HEK293 (cell line): ENCODE results near the gene OR52E2.

ENCODE experiments used
- CTCF ChIA-PET: fragments of 350-600 bp; formaldehyde crosslinking; extraction: SDS; loops from one replicate; lab custom pipeline; 2021; ENCODE audit warnings: antibody characterized with exemption; lab: Yijun Ruan, JAX
- POLR2A ChIA-PET: fragments of 300-600 bp; formaldehyde crosslinking; extraction: SDS; loops from one replicate; lab custom pipeline; 2020; ENCODE audit warnings: antibody characterized with exemption, inconsistent platforms; lab: Yijun Ruan, JAX
- H3K27ac ChIP-seq: fragments of 200-500 bp; sonication (Bioruptor generic); 2 replicates; pipeline ENCODE4 v1.5.1; 2014; ENCODE audit warnings: low read depth, low read length, control low read depth, inconsistent platforms; ENCODE audit errors: extremely low read depth
- H3K36me3 ChIP-seq, 2 experiments: fragments of 200-500 bp in 1 of 2; sonication (Bioruptor generic) in 1 of 2; 1 replicate in 1 of 2; 2 replicates in 1 of 2; pipeline ENCODE4 v1.5.1; 2014 to 2017; ENCODE audit warnings: inconsistent platforms in 2 of 2, low read length in 2 of 2; ENCODE audit not compliant: control insufficient read depth in 2 of 2, insufficient read depth in 1 of 2
- H3K4me1 ChIP-seq: fragments of 200-500 bp; sonication (Bioruptor generic); 2 replicates; pipeline ENCODE4 v1.5.1; 2014; ENCODE audit warnings: mild to moderate bottlenecking, low read length, inconsistent platforms; ENCODE audit not compliant: control insufficient read depth, insufficient read depth
- H3K4me3 ChIP-seq: 2 replicates; pipeline ENCODE4 v1.5.1; 2011; ENCODE audit warnings: low read depth, mild to moderate bottlenecking, control low read depth, low read length, moderate library complexity
- H3K9me3 ChIP-seq: fragments of 200-500 bp; sonication (Bioruptor generic); 2 replicates; pipeline ENCODE4 v1.5.1; 2014; ENCODE audit warnings: low read depth, low read length, inconsistent platforms; ENCODE audit not compliant: control insufficient read depth, insufficient read depth
- GLI4 ChIP-seq: fragments of 450-650 bp; formaldehyde crosslinking; IDR thresholded peaks from 2 replicates; pipeline ENCODE4 v1.5.1; 2016; ENCODE audit warnings: missing biosample characterization, missing genetic modification characterization
- INSM2 ChIP-seq: fragments of 450-650 bp; formaldehyde crosslinking; IDR thresholded peaks from 2 replicates; pipeline ENCODE4 v1.5.1; 2016; ENCODE audit warnings: missing biosample characterization, missing genetic modification characterization
- OVOL3 ChIP-seq: fragments of 450-650 bp; formaldehyde crosslinking; IDR thresholded peaks from 2 replicates; pipeline ENCODE4 v1.5.1; 2016; ENCODE audit warnings: missing biosample characterization, missing genetic modification characterization
- ZBTB11 ChIP-seq: fragments of 450-650 bp; formaldehyde crosslinking; conservative IDR thresholded peaks from 2 replicates; pipeline ENCODE4 v1.5.1; 2016; ENCODE audit warnings: low read depth, missing biosample characterization, missing genetic modification characterization
- ZBTB7A ChIP-seq: fragments of 450-650 bp; formaldehyde crosslinking; IDR thresholded peaks from 2 replicates; pipeline ENCODE4 v1.5.1; 2016; ENCODE audit warnings: low read depth, missing biosample characterization, missing genetic modification characterization
- ZFP41 ChIP-seq: fragments of 450-650 bp; formaldehyde crosslinking; IDR thresholded peaks from 2 replicates; pipeline ENCODE4 v1.5.1; 2016; ENCODE audit warnings: missing biosample characterization, missing genetic modification characterization, borderline replicate concordance
- ZNF148 ChIP-seq: fragments of 450-650 bp; formaldehyde crosslinking; IDR thresholded peaks from 2 replicates; pipeline ENCODE4 v1.5.0; 2017; ENCODE audit warnings: missing biosample characterization, missing genetic modification characterization, borderline replicate concordance
- ZNF157 ChIP-seq: fragments of 450-650 bp; formaldehyde crosslinking; IDR thresholded peaks from 2 replicates; pipeline ENCODE4 v1.5.1; 2016; ENCODE audit warnings: missing biosample characterization, missing genetic modification characterization
- ZNF266 ChIP-seq: fragments of 450-650 bp; formaldehyde crosslinking; IDR thresholded peaks from 2 replicates; pipeline ENCODE4 v1.5.1; 2016; ENCODE audit warnings: missing biosample characterization, missing genetic modification characterization, low read depth
- ZNF274 ChIP-seq, 2 experiments: fragments of 200-500 bp in 1 of 2; fragments of 450-650 bp in 1 of 2; sonication (Bioruptor generic) in 1 of 2; formaldehyde crosslinking in 1 of 2; IDR thresholded peaks; 2 replicates each; pipeline versions ENCODE4 v1.5.1 to v1.6.1; 2014 to 2016; ENCODE audit warnings: borderline replicate concordance in 1 of 2, inconsistent platforms in 1 of 2, low read length in 1 of 2, missing biosample characterization in 1 of 2, missing genetic modification characterization in 1 of 2
- ZNF501 ChIP-seq: fragments of 450-650 bp; formaldehyde crosslinking; IDR thresholded peaks from 2 replicates; pipeline ENCODE4 v1.5.1; 2016; ENCODE audit warnings: missing biosample characterization, missing genetic modification characterization
- ZNF549 ChIP-seq: fragments of 450-650 bp; IDR thresholded peaks from 2 replicates; pipeline ENCODE4 v1.5.1; 2018; ENCODE audit warnings: missing biosample characterization, missing genetic modification characterization, mild to moderate bottlenecking, inconsistent platforms, moderate library complexity
- ZNF610 ChIP-seq: fragments of 450-650 bp; formaldehyde crosslinking; IDR thresholded peaks from 2 replicates; pipeline ENCODE4 v1.5.1; 2016; ENCODE audit warnings: missing biosample characterization, missing genetic modification characterization, borderline replicate concordance
- ZNF645 ChIP-seq: fragments of 450-650 bp; formaldehyde crosslinking; IDR thresholded peaks from 2 replicates; pipeline ENCODE4; 2016; ENCODE audit warnings: missing biosample characterization, missing genetic modification characterization
- ZNF792 ChIP-seq: fragments of 450-650 bp; formaldehyde crosslinking; IDR thresholded peaks from 2 replicates; pipeline ENCODE4 v1.5.1; 2016; ENCODE audit warnings: missing biosample characterization, missing genetic modification characterization
- ZSCAN16 ChIP-seq: fragments of 450-650 bp; formaldehyde crosslinking; IDR thresholded peaks from 2 replicates; pipeline ENCODE4 v1.5.1; 2016; ENCODE audit warnings: missing biosample characterization, missing genetic modification characterization
- ZXDB ChIP-seq: fragments of 450-650 bp; formaldehyde crosslinking; IDR thresholded peaks from 2 replicates; pipeline ENCODE4 v1.5.1; 2016; ENCODE audit warnings: missing biosample characterization, missing genetic modification characterization
- TF ChIP-seq, protein P1 (sequence below): fragments of 450-650 bp; formaldehyde crosslinking; IDR thresholded peaks from 2 replicates; pipeline ENCODE4 v1.5.1; 2016; ENCODE audit warnings: missing biosample characterization, missing genetic modification characterization
- TF ChIP-seq, protein P2 (sequence below): fragments of 450-650 bp; formaldehyde crosslinking; IDR thresholded peaks from 2 replicates; pipeline ENCODE4 v1.5.1; 2016; ENCODE audit warnings: missing biosample characterization, missing genetic modification characterization

The OR52E2 gene

GRCh38 chr11:5096011-5096410 is 36.6 kb upstream of the OR52E2 start:
- H3K4me3 ChIP-seq = no peak overlapping the region
- TF ChIP-seq ZXDB (tag by site-specific recombination) (no peak), ZNF792 (tag by site-specific recombination) (no peak), ZBTB7A (no peak), ZNF157 (tag by site-specific recombination) (no peak), GLI4 (tag by site-specific recombination) (no peak), ZBTB11 (tag by site-specific recombination) (no peak), ZNF645 (tag by site-specific recombination) (no peak), ZNF266 (tag by site-specific recombination) (no peak), ZNF610 (tag by site-specific recombination) (no peak), ZNF549 (tag by site-specific recombination) (no peak), ZSCAN16 (tag by site-specific recombination) (no peak), ZNF148 (tag by site-specific recombination) (no peak), OVOL3 (tag by site-specific recombination) (no peak), ZFP41 (tag by site-specific recombination) (no peak), ZNF501 (tag by site-specific recombination) (no peak), INSM2 (tag by site-specific recombination) (no peak), ZNF274 (IDR thresholded peaks at IDR 0.05; ENCODE audit: low read length) (no peak), ZNF274 (tag by site-specific recombination; IDR thresholded peaks at IDR 0.05; ENCODE audit: borderline replicate concordance) (no peak)
- TF ChIP-seq, protein P1, sequence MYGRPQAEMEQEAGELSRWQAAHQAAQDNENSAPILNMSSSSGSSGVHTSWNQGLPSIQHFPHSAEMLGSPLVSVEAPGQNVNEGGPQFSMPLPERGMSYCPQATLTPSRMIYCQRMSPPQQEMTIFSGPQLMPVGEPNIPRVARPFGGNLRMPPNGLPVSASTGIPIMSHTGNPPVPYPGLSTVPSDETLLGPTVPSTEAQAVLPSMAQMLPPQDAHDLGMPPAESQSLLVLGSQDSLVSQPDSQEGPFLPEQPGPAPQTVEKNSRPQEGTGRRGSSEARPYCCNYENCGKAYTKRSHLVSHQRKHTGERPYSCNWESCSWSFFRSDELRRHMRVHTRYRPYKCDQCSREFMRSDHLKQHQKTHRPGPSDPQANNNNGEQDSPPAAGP (tag by site-specific recombination) = no peak
- TF ChIP-seq, protein P2, sequence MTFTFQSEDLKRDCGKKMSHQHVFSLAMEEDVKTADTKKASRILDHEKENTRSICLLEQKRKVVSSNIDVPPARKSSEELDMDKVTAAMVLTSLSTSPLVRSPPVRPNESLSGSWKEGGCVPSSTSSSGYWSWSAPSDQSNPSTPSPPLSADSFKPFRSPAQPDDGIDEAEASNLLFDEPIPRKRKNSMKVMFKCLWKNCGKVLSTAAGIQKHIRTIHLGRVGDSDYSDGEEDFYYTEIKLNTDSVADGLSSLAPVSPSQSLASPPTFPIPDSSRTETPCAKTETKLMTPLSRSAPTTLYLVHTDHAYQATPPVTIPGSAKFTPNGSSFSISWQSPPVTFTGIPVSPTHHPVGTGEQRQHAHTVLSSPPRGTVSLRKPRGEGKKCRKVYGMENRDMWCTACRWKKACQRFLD = no peak
- no peak overlapping the region for H3K27ac ChIP-seq
- POLR2A ChIA-PET = no interaction called here
- no peaks in the 10 kb centered on the region for H3K9me3 ChIP-seq
- no peaks in the 10 kb centered on the region for H3K4me1 ChIP-seq
- CTCF ChIA-PET = no interaction called here
- H3K36me3 ChIP-seq = no peaks in the 10 kb centered on the region
